Transverse colon (tissue), 4 donors: ENCODE data around the gene HPCAL1. TPM values are rescaled to one million over a fixed set of nuclear protein-coding genes. Genes with fewer than 3 reads are reported as not detected.
"Not testable (repeated sequence)": the region's sequence is repeated elsewhere in the genome, so short reads cannot be mapped to it uniquely, and the experiment has no call there.

Source experiments
- DNase-seq: peaks from one replicate; pipeline ENCODE4 v3.0.0-alpha.2; 2019
- H3K27ac ChIP-seq, 4 donors: fragments of 200-600 bp; sonication (generic); 2 replicates each; pipeline ENCODE4 v1.5.1; 2016 to 2018; ENCODE audit warnings: inconsistent platforms in 4 of 4
- H3K27me3 ChIP-seq: fragments of 200-600 bp; sonication (generic); 2 replicates; pipeline ENCODE4 v1.5.1; 2017; ENCODE audit warnings: inconsistent platforms
- H3K36me3 ChIP-seq, 4 donors: fragments of 200-600 bp; sonication (generic); 2 replicates each; pipeline ENCODE4 v1.5.1; 2017 to 2019; ENCODE audit warnings: inconsistent platforms in 4 of 4
- H3K4me1 ChIP-seq, 4 donors: fragments of 200-600 bp; sonication (generic); 2 replicates each; pipeline ENCODE4 v1.5.1; 2017 to 2020; ENCODE audit warnings: inconsistent platforms in 4 of 4
- H3K4me3 ChIP-seq, 4 donors: fragments of 200-600 bp; sonication (generic); 1 replicate in 1 of 4; 2 replicates in 3 of 4; pipeline versions ENCODE4 v1.5.1 to v1.6.1; 2017 to 2019; ENCODE audit warnings: inconsistent platforms in 4 of 4
- H3K9me3 ChIP-seq, 2 donors: fragments of 200-600 bp; sonication (generic); 2 replicates each; pipeline ENCODE4 v1.5.1; 2017 to 2019; ENCODE audit warnings: inconsistent platforms in 2 of 2
- EP300 ChIP-seq: sonication (generic); formaldehyde crosslinking; IDR thresholded peaks from one replicate; pipeline ENCODE4 v1.6.1; 2017; ENCODE audit warnings: antibody characterized with exemption, low read depth
- POLR2A ChIP-seq: fragments of 450-650 bp; IDR thresholded peaks from one replicate; pipeline ENCODE4 v1.6.1; 2016; ENCODE audit warnings: antibody characterized with exemption, mild to moderate bottlenecking, moderate library complexity
- POLR2AphosphoS5 ChIP-seq, 3 donors: sonication (generic); formaldehyde crosslinking; IDR thresholded peaks; one replicate each; pipeline ENCODE4 v1.6.1; 2016; ENCODE audit warnings: antibody characterized with exemption in 3 of 3
- WGBS, 2 donors: methylation state at CpG; one replicate each; pipeline ENCODE4 v1.1.5; 2018; ENCODE audit warnings: low coverage in 1 of 2; 5-methylcytosine and 5-hydroxymethylcytosine counted together
- in situ Hi-C, 4 donors: fragments of 200-750 bp; cut with MboI; loops; one replicate each; pipeline versions ENCODE4 v1.15.0 to v1.15.1; 2017; ENCODE audit warnings: low sequenced_read_pairs in 3 of 4, low pct_ligation_motif_present in 1 of 4, low pct_unique_long_range_greater_than_20kb in 1 of 4
- intact Hi-C: fragments of 100-400 bp; cut with DNase I; formaldehyde crosslinking; loops from one replicate; pipeline ENCODE4 v1.15.1; 2023; ENCODE audit warnings: low total_unique reads
- total RNA-seq, 4 donors: library from RNA; depleted of rRNA; stranded (reverse); fragments of >200 nt; gene quantifications; one replicate each; pipeline ENCODE4 v1.1.0, GENCODE V29; 2016
- TF ChIP-seq, protein P1 (sequence below), 5 experiments: fragments of 200-600 bp in 3 of 5; fragments of 450-650 bp in 2 of 5; sonication (generic) in 3 of 5; IDR thresholded peaks; 1 replicate in 2 of 5; 2 replicates in 3 of 5; pipeline ENCODE4 v1.5.1; 2016 to 2017; ENCODE audit warnings: antibody characterized with exemption in 5 of 5, inconsistent platforms in 3 of 5, mild to moderate bottlenecking in 2 of 5, moderate library complexity in 1 of 5

The HPCAL1 gene
- total RNA-seq, 4 donors from 2014 or later = 88.9 to 221 (median 129) TPM

DNA sequence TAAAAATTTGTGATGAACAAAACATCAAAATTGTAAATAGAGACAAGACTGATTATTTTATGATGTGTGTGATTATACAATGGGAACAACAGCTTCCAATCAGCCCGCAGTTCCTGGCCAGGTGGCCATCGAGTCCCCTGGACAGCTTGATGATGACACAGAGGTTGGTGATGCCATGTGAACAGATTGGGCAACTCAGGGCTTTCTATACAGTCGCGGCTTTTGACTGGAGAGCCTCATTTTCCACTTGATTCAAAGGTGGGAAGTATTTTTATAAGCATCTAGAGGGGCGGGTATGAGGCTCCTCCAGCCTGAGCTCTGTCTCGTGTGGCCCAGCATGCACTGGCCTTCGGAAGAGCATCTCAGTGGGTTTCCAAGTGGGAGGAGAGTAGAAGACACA is 14.9 kb upstream of the HPCAL1 start:
- no peak for DNase-seq
- Histone ChIP-seq H3K4me1 (peaks cover 10 to 18% (median 15%) of the 10 kb centered on the region in 4 donors), H3K27me3 (no peaks in the 10 kb centered on the region), H3K4me3 (no peak overlapping the region), H3K9me3 (no peaks in the 10 kb centered on the region), H3K36me3 (no peaks in the 10 kb centered on the region), H3K27ac (no peak overlapping the region)
- TF ChIP-seq EP300 = no peak
- TF ChIP-seq, protein P1, sequence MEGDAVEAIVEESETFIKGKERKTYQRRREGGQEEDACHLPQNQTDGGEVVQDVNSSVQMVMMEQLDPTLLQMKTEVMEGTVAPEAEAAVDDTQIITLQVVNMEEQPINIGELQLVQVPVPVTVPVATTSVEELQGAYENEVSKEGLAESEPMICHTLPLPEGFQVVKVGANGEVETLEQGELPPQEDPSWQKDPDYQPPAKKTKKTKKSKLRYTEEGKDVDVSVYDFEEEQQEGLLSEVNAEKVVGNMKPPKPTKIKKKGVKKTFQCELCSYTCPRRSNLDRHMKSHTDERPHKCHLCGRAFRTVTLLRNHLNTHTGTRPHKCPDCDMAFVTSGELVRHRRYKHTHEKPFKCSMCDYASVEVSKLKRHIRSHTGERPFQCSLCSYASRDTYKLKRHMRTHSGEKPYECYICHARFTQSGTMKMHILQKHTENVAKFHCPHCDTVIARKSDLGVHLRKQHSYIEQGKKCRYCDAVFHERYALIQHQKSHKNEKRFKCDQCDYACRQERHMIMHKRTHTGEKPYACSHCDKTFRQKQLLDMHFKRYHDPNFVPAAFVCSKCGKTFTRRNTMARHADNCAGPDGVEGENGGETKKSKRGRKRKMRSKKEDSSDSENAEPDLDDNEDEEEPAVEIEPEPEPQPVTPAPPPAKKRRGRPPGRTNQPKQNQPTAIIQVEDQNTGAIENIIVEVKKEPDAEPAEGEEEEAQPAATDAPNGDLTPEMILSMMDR (IDR thresholded peaks at IDR 0.05) = no peak
- no peak for TF ChIP-seq POLR2AphosphoS5 (IDR thresholded peaks at IDR 0.05)
- TF ChIP-seq POLR2A = no peak
- in situ Hi-C loops (loop anchor here in 1 of 4 donors (25.0 kb wide), 1 partner anchor 125 kb away; no protein-coding TSS in a partner anchor), intact Hi-C loops (no loop called here)
- WGBS, 2 donors = 83 to 88% methylated on average over 4 to 7 of the region's 7 CpGs

DNA sequence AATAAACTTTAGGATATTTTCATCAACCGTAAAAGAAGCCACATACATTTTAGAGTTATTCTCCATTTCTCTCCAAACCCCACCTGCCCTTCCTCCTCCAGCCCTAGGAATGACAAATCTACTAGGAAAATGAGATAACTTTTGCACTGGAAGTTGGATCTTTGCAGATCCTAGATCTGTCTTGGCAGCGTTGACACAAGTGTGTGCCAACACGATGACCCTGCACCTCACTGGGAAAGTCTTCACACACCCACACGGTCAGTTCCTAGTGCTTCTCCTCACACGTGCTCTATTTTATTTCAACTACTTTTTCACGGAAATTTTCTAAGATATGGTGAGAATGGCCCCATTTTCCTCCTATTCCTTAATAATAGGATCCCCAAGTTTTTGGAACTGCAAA is 14.1 kb upstream of the HPCAL1 start:
- Histone ChIP-seq H3K4me1 (peaks cover 10 to 18% (median 15%) of the 10 kb centered on the region in 4 donors), H3K9me3 (no peaks in the 10 kb centered on the region), H3K4me3 (no peak overlapping the region), H3K27me3 (no peaks in the 10 kb centered on the region), H3K27ac (no peak overlapping the region), H3K36me3 (no peaks in the 10 kb centered on the region)
- in situ Hi-C loops = loop anchor here in 1 of 4 donors (25.0 kb wide), 1 partner anchor 124 kb away; no protein-coding TSS in a partner anchor
- intact Hi-C loops = no loop called here
- 82 to 89% methylated on average over 6 of the region's 6 CpGs for WGBS, 2 donors
- TF ChIP-seq, protein P1 (IDR thresholded peaks at IDR 0.05) = no peak
- no peak for TF ChIP-seq EP300
- TF ChIP-seq POLR2AphosphoS5 (IDR thresholded peaks at IDR 0.05) = no peak
- no peak for TF ChIP-seq POLR2A
- no peak for DNase-seq

DNA sequence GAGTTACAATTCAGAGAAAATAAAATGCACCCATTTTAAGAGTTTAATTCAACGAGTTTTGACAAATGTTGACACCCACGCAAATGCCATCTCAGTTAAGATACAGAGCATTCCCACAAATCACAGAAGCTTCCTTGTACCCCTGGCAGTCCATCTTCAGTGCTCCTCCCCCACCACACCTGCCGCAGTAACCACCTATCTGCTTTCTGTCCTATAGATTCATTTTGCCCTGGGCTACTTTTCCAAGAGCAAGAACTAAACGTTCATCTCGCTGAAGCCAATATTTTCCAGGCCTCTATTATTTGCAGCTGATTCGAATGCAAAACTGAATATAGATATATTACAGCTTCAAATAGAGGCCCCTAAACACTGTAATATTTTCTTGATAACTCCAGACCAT is 13.4 kb upstream of the HPCAL1 start:
- DNase-seq = no peak
- TF ChIP-seq, protein P1 (IDR thresholded peaks at IDR 0.05) = no peak
- TF ChIP-seq EP300 (no peak), POLR2A (no peak), POLR2AphosphoS5 (IDR thresholded peaks at IDR 0.05) (no peak)
- 85 to 88% methylated on average over 5 to 6 of the region's 6 CpGs for WGBS, 2 donors
- Histone ChIP-seq H3K4me1 (peaks cover 10 to 18% (median 15%) of the 10 kb centered on the region in 4 donors), H3K4me3 (no peak overlapping the region), H3K27ac (no peak overlapping the region), H3K27me3 (no peaks in the 10 kb centered on the region), H3K36me3 (no peaks in the 10 kb centered on the region), H3K9me3 (peaks cover 0 to 7% of the 10 kb centered on the region in 2 donors)
- intact Hi-C loops = no loop called here
- in situ Hi-C loops = loop anchor here in 1 of 4 donors (25.0 kb wide), 1 partner anchor 123 kb away; no protein-coding TSS in a partner anchor

DNA sequence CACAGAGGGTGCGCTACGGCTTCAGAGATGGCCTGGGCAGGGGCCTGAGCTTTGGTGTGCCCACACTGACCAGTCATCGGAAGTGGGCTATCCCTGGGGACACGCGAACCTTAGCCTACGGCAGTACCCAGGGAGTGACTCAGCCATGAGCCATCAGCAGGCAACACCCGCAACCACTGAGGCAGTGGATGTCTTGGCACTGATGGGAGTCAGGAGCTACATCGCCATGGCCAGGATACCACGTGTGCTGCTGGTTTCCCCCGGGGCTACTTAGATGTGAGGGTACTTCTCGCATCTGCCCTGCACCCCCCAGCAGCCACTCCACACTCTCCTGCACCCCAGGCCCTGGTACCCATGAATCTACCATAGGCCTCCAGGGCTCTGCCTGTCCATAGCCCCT is 12.8 kb upstream of the HPCAL1 start:
- TF ChIP-seq POLR2AphosphoS5 (IDR thresholded peaks at IDR 0.05) (no peak), POLR2A (no peak), EP300 (no peak)
- TF ChIP-seq, protein P1 (IDR thresholded peaks at IDR 0.05) = no peak
- DNase-seq = no peak
- H3K36me3 ChIP-seq = no peaks in the 10 kb centered on the region
- intact Hi-C loops = no loop called here
- H3K4me3 ChIP-seq = no peak overlapping the region
- WGBS, 2 donors = 95% methylated on average over 11 of the region's 11 CpGs; no CpG with 5 or more reads in 1 of the 2 donors
- H3K27me3 ChIP-seq = no peaks in the 10 kb centered on the region
- in situ Hi-C loops = loop anchor here in 1 of 4 donors (25.0 kb wide), 1 partner anchor 122 kb away; no protein-coding TSS in a partner anchor
- H3K27ac ChIP-seq = no peak overlapping the region
- peaks cover 10 to 18% (median 14%) of the 10 kb centered on the region in 4 donors for H3K4me1 ChIP-seq
- peaks cover 0 to 9% of the 10 kb centered on the region in 2 donors for H3K9me3 ChIP-seq

DNA sequence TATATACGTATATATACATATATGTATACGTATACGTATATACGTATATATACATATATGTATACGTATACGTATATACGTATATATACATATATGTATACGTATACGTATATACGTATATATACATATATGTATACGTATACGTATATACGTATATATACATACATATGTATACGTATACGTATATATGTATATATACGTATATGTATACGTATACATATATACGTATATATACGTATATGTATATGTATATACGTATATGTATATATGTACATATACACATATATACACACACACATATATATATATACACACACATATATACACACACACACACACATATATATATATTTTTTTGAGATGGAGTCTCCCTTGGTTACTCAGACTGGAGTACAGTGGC is 11.3 kb upstream of the HPCAL1 start:
- H3K4me3 ChIP-seq, intact Hi-C loops, H3K9me3 ChIP-seq, DNase-seq, H3K4me1 ChIP-seq, H3K27ac ChIP-seq, H3K27me3 ChIP-seq, H3K36me3 ChIP-seq: not testable (repeated sequence)
- 60 to 78% methylated on average over 3 to 20 of the region's 20 CpGs for WGBS, 2 donors
- in situ Hi-C loops = loop anchor here in 1 of 4 donors (25.0 kb wide), 1 partner anchor 121 kb away; no protein-coding TSS in a partner anchor
